CD4-positive, alpha-beta memory T cell (primary cell): ENCODE data around the gene GTF3C5. TPM values are rescaled to one million over a fixed set of nuclear protein-coding genes. Genes with fewer than 3 reads are reported as not detected.

ENCODE experiments used
- CTCF ChIA-PET: fragments of 350-600 bp; sonication (Branson Sonifier 250); formaldehyde crosslinking; loops from one replicate; lab custom pipeline; 2021; ENCODE audit warnings: inconsistent platforms; ENCODE audit not compliant: partially characterized antibody; lab: Charles Lee
- POLR2A ChIA-PET: fragments of 350-600 bp; sonication (Branson Sonifier 250); formaldehyde crosslinking; loops from one replicate; lab custom pipeline; 2021; ENCODE audit not compliant: partially characterized antibody; lab: Charles Lee
- DNase-seq, 5 donors: peaks; one replicate each; pipeline versions ENCODE4 v3.0.0 to v3.0.0-alpha.2; 2020 to 2022; ENCODE audit warnings: mixed read lengths in 1 of 5
- H3K27ac ChIP-seq: one replicate; pipeline ENCODE4 v1.7.0; 2013; ENCODE audit warnings: low read depth, low read length
- H3K27me3 ChIP-seq: 2 replicates; pipeline ENCODE4 v1.7.0; 2013; ENCODE audit warnings: mild to moderate bottlenecking, low read length, moderate library complexity; ENCODE audit not compliant: insufficient read depth
- H3K36me3 ChIP-seq: 2 replicates; pipeline ENCODE4 v1.7.0; 2013; ENCODE audit warnings: mild to moderate bottlenecking, low read length, moderate library complexity; ENCODE audit not compliant: insufficient read depth
- H3K4me1 ChIP-seq: 2 replicates; pipeline ENCODE4 v1.7.0; 2013; ENCODE audit warnings: mild to moderate bottlenecking, low read length, moderate library complexity; ENCODE audit not compliant: insufficient read depth
- H3K4me3 ChIP-seq, 2 donors: one replicate each; pipeline ENCODE4 v1.7.0; 2013; ENCODE audit warnings: low read length in 2 of 2, mild to moderate bottlenecking in 1 of 2
- H3K9me3 ChIP-seq, 2 donors: one replicate each; pipeline ENCODE4 v1.7.0; 2013; ENCODE audit warnings: low read length in 2 of 2, control low read depth in 1 of 2; ENCODE audit not compliant: control insufficient read depth in 1 of 2
- H3K27ac Mint-ChIP-seq, 7 donors: one replicate each; pipeline ENCODE4 v1.8.0; 2020 to 2021; ENCODE audit warnings: mixed read lengths in 7 of 7, mild to moderate bottlenecking in 6 of 7, inconsistent platforms in 3 of 7, moderate library complexity in 3 of 7
- H3K27me3 Mint-ChIP-seq, 2 donors: one replicate each; pipeline ENCODE4 v1.8.0; 2020 to 2021; ENCODE audit warnings: mixed read lengths in 2 of 2
- H3K36me3 Mint-ChIP-seq, 2 donors: one replicate each; pipeline ENCODE4 v1.8.0; 2020 to 2021; ENCODE audit warnings: mixed read lengths in 2 of 2, inconsistent platforms in 1 of 2, mild to moderate bottlenecking in 1 of 2
- H3K4me1 Mint-ChIP-seq, 4 donors: one replicate each; pipeline ENCODE4 v1.8.0; 2020 to 2021; ENCODE audit warnings: mixed read lengths in 4 of 4, mild to moderate bottlenecking in 1 of 4
- H3K4me3 Mint-ChIP-seq, 8 donors: one replicate each; pipeline ENCODE4 v1.8.0; 2020 to 2021; ENCODE audit warnings: mixed read lengths in 8 of 8, mild to moderate bottlenecking in 7 of 8, moderate library complexity in 6 of 8, inconsistent platforms in 3 of 8
- H3K9me3 Mint-ChIP-seq, 8 donors: one replicate each; pipeline ENCODE4 v1.8.0; 2020 to 2021; ENCODE audit warnings: mixed read lengths in 8 of 8, mild to moderate bottlenecking in 5 of 8, inconsistent platforms in 3 of 8, moderate library complexity in 1 of 8
- intact Hi-C: fragments of 100-400 bp; cut with micrococcal nuclease; formaldehyde crosslinking; loops from one replicate; pipeline ENCODE4 v1.15.1; 2023
- polyA plus RNA-seq, 2 donors: library from polyadenylated mRNA; unstranded; fragments of 300-500 nt; fragmentation: Illumina TruSeq; gene quantifications; one replicate each; pipeline ENCODE4 v1.2.3, GENCODE V29; 2021
- total RNA-seq, 2 experiments: library from RNA; stranded (reverse); gene quantifications; one replicate each; pipeline ENCODE4 v1.2.3, GENCODE V29; 2021

The GTF3C5 gene
- total and polyA plus RNA-seq, 4 experiments from 2014 or later, result 33.5 to 71.5 (median 52.7) TPM

- POLR2A ChIA-PET, result interaction anchor here (1.3 kb wide), 1 partner anchor 18 kb away, joined by 3 read pairs; the partner anchor contains the start of gene GTF3C5
- Histone ChIP-seq H3K4me3 (no peak overlapping the region), H3K27ac (no peak overlapping the region), H3K4me1 (no peaks in the 10 kb centered on the region), H3K9me3 (no peaks in the 10 kb centered on the region), H3K27me3 (no peaks in the 10 kb centered on the region), H3K36me3 (peaks cover 63% of the 10 kb centered on the region)
- H3K36me3 Mint-ChIP-seq, result peaks cover 47 to 62% of the 10 kb centered on the region in 2 donors
- no peaks in the 10 kb centered on the region for H3K27me3 Mint-ChIP-seq
- peak in 4 of 5 donors; percentile 16 to 31 (median 28) for DNase-seq
- CTCF ChIA-PET, result interaction anchor here (1.0 to 2.3 kb wide), 6 partner anchors 8 to 132 kb away, joined by 3 to 5 read pairs (median 5); no protein-coding TSS in a partner anchor
- no peak overlapping the region for H3K27ac Mint-ChIP-seq
- H3K4me3 Mint-ChIP-seq, result no peak overlapping the region
- intact Hi-C loops, result loop anchor here (1.0 kb wide), 1 partner anchor 99 kb away; no protein-coding TSS in a partner anchor
- H3K4me1 Mint-ChIP-seq, result peaks cover 0 to 4% (median 0%) of the 10 kb centered on the region in 4 donors
- H3K9me3 Mint-ChIP-seq, result no peaks in the 10 kb centered on the region
Observed at GRCh38 chr9:133048595-133048994, 17.8 kb downstream of the GTF3C5 start.

GRCh38 chr9:133049043-133049442 lies 18.2 kb downstream of the GTF3C5 start:
- peaks cover 63% of the 10 kb centered on the region for H3K36me3 ChIP-seq
- H3K27ac ChIP-seq, result no peak overlapping the region
- H3K4me3 ChIP-seq, result no peak overlapping the region
- H3K27me3 Mint-ChIP-seq, result no peaks in the 10 kb centered on the region
- no peak for DNase-seq
- peaks cover 52 to 65% of the 10 kb centered on the region in 2 donors for H3K36me3 Mint-ChIP-seq
- H3K4me1 Mint-ChIP-seq, result peaks cover 0 to 4% (median 0%) of the 10 kb centered on the region in 4 donors
- CTCF ChIA-PET, result interaction anchor here (1.0 to 2.3 kb wide), 6 partner anchors 9 to 131 kb away, joined by 3 to 5 read pairs (median 5); no protein-coding TSS in a partner anchor
- no peak overlapping the region for H3K27ac Mint-ChIP-seq
- H3K9me3 ChIP-seq, result no peaks in the 10 kb centered on the region
- H3K9me3 Mint-ChIP-seq, result no peaks in the 10 kb centered on the region
- POLR2A ChIA-PET, result interaction anchor here (1.3 kb wide), 1 partner anchor 18 kb away, joined by 3 read pairs; the partner anchor contains the start of gene GTF3C5
- no peaks in the 10 kb centered on the region for H3K27me3 ChIP-seq
- no peaks in the 10 kb centered on the region for H3K4me1 ChIP-seq
- intact Hi-C loops, result no loop called here
- no peak overlapping the region for H3K4me3 Mint-ChIP-seq

- no peaks in the 10 kb centered on the region for H3K4me1 ChIP-seq
- no peak overlapping the region for H3K4me3 Mint-ChIP-seq
- intact Hi-C loops, result no loop called here
- no peak overlapping the region for H3K27ac Mint-ChIP-seq
- DNase-seq, result no peak
- H3K4me3 ChIP-seq, result no peak overlapping the region
- H3K27me3 ChIP-seq, result no peaks in the 10 kb centered on the region
- no peaks in the 10 kb centered on the region for H3K9me3 ChIP-seq
- CTCF ChIA-PET, result interaction anchor here (1.4 kb wide), 1 partner anchor 94 kb away, joined by 3 read pairs; no protein-coding TSS in a partner anchor
- H3K4me1 Mint-ChIP-seq, result peaks cover 0 to 4% (median 0%) of the 10 kb centered on the region in 4 donors
- peaks cover 45 to 61% of the 10 kb centered on the region in 2 donors for H3K36me3 Mint-ChIP-seq
- no peaks in the 10 kb centered on the region for H3K27me3 Mint-ChIP-seq
- H3K27ac ChIP-seq, result no peak overlapping the region
- H3K36me3 ChIP-seq, result peaks cover 63% of the 10 kb centered on the region
- H3K9me3 Mint-ChIP-seq, result no peaks in the 10 kb centered on the region
- POLR2A ChIA-PET, result no interaction called here
Observed at GRCh38 chr9:133050142-133050541, 19.3 kb downstream of the GTF3C5 start.

GRCh38 chr9:133050781-133051180 lies 20.0 kb downstream of the GTF3C5 start:
- H3K36me3 ChIP-seq, result peaks cover 62% of the 10 kb centered on the region
- H3K27me3 Mint-ChIP-seq, result no peaks in the 10 kb centered on the region

GRCh38 chr9:133051281-133051900 lies 20.6 kb downstream of the GTF3C5 start:
- H3K4me1 Mint-ChIP-seq, result peaks cover 0 to 5% (median 2%) of the 10 kb centered on the region in 4 donors
- H3K4me3 ChIP-seq, result no peak overlapping the region
- DNase-seq, result no peak
- no peaks in the 10 kb centered on the region for H3K9me3 ChIP-seq
- ChIA-PET CTCF (interaction anchor here (0.7 to 1.4 kb wide), 2 partner anchors 93 to 96 kb away, joined by 3 to 4 read pairs; no protein-coding TSS in a partner anchor), POLR2A (no interaction called here)
- H3K36me3 Mint-ChIP-seq, result peaks cover 42 to 63% of the 10 kb centered on the region in 2 donors
- H3K4me1 ChIP-seq, result no peaks in the 10 kb centered on the region
- H3K27ac ChIP-seq, result no peak overlapping the region
- H3K27me3 Mint-ChIP-seq, result no peaks in the 10 kb centered on the region
- peaks cover 60% of the 10 kb centered on the region for H3K36me3 ChIP-seq
- intact Hi-C loops, result no loop called here
- no peak overlapping the region for H3K27ac Mint-ChIP-seq
- H3K9me3 Mint-ChIP-seq, result no peaks in the 10 kb centered on the region
- no peak overlapping the region for H3K4me3 Mint-ChIP-seq
- H3K27me3 ChIP-seq, result no peaks in the 10 kb centered on the region

More at GRCh38 chr9:133050781-133051180, 20.0 kb downstream of the GTF3C5 start:
- ChIA-PET POLR2A (no interaction called here), CTCF (interaction anchor here (1.4 kb wide), 1 partner anchor 93 kb away, joined by 3 read pairs; no protein-coding TSS in a partner anchor)
- no peak for DNase-seq
- Mint-ChIP-seq H3K36me3 (peaks cover 42 to 63% of the 10 kb centered on the region in 2 donors), H3K4me3 (no peak overlapping the region), H3K9me3 (no peaks in the 10 kb centered on the region), H3K4me1 (peaks cover 0 to 4% (median 0%) of the 10 kb centered on the region in 4 donors), H3K27ac (no peak overlapping the region)
- Histone ChIP-seq H3K9me3 (no peaks in the 10 kb centered on the region), H3K27me3 (no peaks in the 10 kb centered on the region), H3K4me1 (no peaks in the 10 kb centered on the region), H3K4me3 (no peak overlapping the region), H3K27ac (no peak overlapping the region)
- intact Hi-C loops, result no loop called here

- Mint-ChIP-seq H3K4me1 (peaks cover 0 to 8% (median 2%) of the 10 kb centered on the region in 4 donors), H3K27ac (no peak overlapping the region), H3K4me3 (no peak overlapping the region), H3K27me3 (no peaks in the 10 kb centered on the region), H3K36me3 (peaks cover 35 to 59% of the 10 kb centered on the region in 2 donors), H3K9me3 (no peaks in the 10 kb centered on the region)
- Histone ChIP-seq H3K4me1 (no peaks in the 10 kb centered on the region), H3K4me3 (no peak overlapping the region), H3K27ac (no peak overlapping the region), H3K27me3 (no peaks in the 10 kb centered on the region), H3K36me3 (peaks cover 57% of the 10 kb centered on the region), H3K9me3 (no peaks in the 10 kb centered on the region)
- DNase-seq, result no peak
- ChIA-PET CTCF (interaction anchor here (0.7 kb wide), 1 partner anchor 95 kb away, joined by 4 read pairs; no protein-coding TSS in a partner anchor), POLR2A (no interaction called here)
- intact Hi-C loops, result no loop called here
Observed at GRCh38 chr9:133051966-133052539, 21.3 kb downstream of the GTF3C5 start.
